ENCODE measurements around the gene DCTPP1.
"Not testable (repeated sequence)": the region's sequence is repeated elsewhere in the genome, so short reads cannot be mapped to it uniquely, and the experiment has no call there.

The DCTPP1 gene

DNA sequence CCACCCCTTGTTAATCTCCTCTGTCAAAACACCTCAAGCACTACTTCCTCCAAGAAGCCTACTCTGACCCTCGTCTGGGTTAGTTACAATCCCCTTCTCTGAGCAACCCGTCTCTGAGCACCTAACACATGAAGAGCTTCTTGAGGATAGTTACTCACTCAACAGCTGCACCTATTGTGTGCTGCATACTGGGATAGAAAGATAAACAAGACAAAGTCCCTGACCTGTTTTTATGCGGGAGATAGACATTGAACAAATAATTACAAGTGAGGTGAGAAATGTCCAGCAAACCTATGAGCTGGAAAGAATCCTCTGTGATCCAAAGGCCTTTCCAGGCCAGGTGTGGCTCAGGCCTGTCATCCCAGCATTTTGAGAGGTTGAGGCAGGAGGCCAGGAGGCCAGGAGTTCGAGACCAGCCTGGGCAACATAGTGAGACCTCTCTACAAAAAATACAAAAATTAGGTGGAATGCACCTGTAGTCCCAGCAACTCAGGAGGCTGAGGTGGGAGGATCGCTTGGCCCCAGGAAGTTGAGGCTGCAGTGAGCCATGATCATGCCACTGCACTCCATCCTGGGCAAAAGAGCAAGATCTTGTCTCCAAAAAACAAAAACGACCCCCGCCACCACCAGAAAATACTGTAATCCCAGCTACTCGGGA, 27.9 kb downstream of the DCTPP1 start:
- Histone ChIP-seq H3K27ac (peak overlapping the region; percentile 16; the same call in 1 of the 2 replicates), H3K27me3 (ENCODE audit: insufficient read depth, low read depth, severe bottlenecking) (no peaks in the 10 kb centered on the region), H3K4me3 (ENCODE audit: low read depth, low read length) (no peak overlapping the region), H3K36me3 (peaks cover 27% of the 10 kb centered on the region), H3K9me3 (ENCODE audit: severe bottlenecking) (no peaks in the 10 kb centered on the region)
- no peak for DNase-seq
- TF ChIP-seq, protein P1, sequence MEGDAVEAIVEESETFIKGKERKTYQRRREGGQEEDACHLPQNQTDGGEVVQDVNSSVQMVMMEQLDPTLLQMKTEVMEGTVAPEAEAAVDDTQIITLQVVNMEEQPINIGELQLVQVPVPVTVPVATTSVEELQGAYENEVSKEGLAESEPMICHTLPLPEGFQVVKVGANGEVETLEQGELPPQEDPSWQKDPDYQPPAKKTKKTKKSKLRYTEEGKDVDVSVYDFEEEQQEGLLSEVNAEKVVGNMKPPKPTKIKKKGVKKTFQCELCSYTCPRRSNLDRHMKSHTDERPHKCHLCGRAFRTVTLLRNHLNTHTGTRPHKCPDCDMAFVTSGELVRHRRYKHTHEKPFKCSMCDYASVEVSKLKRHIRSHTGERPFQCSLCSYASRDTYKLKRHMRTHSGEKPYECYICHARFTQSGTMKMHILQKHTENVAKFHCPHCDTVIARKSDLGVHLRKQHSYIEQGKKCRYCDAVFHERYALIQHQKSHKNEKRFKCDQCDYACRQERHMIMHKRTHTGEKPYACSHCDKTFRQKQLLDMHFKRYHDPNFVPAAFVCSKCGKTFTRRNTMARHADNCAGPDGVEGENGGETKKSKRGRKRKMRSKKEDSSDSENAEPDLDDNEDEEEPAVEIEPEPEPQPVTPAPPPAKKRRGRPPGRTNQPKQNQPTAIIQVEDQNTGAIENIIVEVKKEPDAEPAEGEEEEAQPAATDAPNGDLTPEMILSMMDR (IDR thresholded peaks at IDR 0.05; ENCODE audit: low read depth, low read length) = no peak

DNA sequence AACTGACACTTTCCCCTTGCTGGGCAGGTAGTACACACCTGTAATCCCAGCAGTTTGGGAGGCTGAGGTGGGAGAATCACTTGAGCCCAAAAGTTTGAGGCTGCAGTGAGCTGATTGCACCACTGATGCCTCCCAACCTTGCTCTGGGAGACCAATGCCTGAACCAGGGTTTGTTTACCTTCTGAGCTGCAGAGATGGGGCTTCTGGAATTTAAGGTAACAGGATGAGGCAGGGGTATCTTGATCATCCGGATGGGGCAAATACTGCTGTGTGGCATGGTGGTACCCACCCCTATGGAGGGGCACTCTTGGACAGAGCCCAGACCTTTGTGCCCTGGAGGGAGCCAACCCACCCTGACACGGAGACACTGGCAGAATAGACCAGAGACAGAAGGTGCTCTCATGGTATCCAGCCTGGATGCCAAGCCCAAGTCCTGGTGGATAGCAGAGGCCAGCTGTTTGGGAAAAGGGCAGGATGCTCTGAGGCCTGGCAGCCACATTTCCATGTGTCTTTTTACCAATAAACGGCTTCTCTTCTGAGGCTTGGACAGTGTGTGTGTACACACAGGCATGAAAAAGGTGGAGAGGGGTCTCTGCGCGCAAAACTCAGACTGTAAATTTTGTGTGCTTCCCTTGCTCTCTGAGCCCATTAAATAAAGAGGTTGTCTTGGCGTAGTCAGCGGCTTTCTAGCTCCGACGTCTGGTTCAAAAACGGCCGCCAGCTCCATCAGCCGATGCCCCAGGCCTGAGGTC, 30.2 kb downstream of the DCTPP1 start:
- Histone ChIP-seq H3K4me3 (ENCODE audit: low read depth, low read length) (peak overlapping the region; percentile 45), H3K27ac (peak overlapping the region; percentile 89), H3K36me3 (peaks cover 29% of the 10 kb centered on the region), H3K27me3 (ENCODE audit: insufficient read depth, low read depth, severe bottlenecking) (no peaks in the 10 kb centered on the region), H3K9me3 (ENCODE audit: severe bottlenecking) (no peaks in the 10 kb centered on the region)
- TF ChIP-seq, protein P1 (IDR thresholded peaks at IDR 0.05; ENCODE audit: low read depth, low read length) = no peak
- DNase-seq = no peak

DNA sequence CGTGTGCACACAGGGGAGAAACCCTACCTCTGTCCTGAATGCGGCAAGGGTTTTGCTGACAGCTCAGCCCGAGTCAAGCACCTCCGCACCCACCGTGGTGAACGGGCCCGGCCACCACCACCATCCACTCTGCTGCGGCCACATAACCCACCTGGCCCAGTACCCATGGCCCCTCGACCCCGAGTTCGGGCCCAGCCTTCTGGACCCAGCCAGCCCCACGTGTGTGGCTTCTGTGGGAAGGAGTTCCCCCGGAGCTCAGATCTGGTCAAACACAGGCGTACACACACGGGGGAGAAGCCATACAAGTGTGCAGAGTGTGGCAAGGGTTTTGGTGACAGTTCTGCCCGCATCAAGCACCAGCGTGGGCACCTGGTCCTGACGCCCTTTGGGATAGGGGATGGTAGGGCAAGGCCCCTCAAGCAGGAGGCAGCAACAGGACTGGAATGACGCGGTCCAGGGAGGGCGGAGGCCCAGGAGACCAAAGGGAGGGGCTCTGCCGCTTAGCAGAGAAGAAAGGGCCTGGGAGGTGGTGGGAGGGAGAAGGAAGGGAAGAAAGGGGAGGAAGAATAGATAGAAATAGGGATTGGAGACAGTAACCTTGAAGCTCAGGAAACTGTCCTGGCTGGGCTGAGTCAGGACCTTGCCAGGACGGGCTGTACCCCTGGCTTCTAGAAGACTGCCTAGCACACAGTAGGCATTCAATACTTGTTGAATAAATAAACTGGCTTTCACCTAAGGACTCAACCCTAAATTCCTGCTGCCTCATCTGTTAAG, 31.0 kb downstream of the DCTPP1 start:
- TF ChIP-seq, protein P1 (IDR thresholded peaks at IDR 0.05; ENCODE audit: low read depth, low read length) = no peak
- Histone ChIP-seq H3K27ac (no peak overlapping the region), H3K4me3 (ENCODE audit: low read depth, low read length) (no peak overlapping the region), H3K9me3 (ENCODE audit: severe bottlenecking) (no peaks in the 10 kb centered on the region), H3K36me3 (peaks cover 29% of the 10 kb centered on the region), H3K27me3 (ENCODE audit: insufficient read depth, low read depth, severe bottlenecking) (no peaks in the 10 kb centered on the region)
- DNase-seq = no peak

DNA sequence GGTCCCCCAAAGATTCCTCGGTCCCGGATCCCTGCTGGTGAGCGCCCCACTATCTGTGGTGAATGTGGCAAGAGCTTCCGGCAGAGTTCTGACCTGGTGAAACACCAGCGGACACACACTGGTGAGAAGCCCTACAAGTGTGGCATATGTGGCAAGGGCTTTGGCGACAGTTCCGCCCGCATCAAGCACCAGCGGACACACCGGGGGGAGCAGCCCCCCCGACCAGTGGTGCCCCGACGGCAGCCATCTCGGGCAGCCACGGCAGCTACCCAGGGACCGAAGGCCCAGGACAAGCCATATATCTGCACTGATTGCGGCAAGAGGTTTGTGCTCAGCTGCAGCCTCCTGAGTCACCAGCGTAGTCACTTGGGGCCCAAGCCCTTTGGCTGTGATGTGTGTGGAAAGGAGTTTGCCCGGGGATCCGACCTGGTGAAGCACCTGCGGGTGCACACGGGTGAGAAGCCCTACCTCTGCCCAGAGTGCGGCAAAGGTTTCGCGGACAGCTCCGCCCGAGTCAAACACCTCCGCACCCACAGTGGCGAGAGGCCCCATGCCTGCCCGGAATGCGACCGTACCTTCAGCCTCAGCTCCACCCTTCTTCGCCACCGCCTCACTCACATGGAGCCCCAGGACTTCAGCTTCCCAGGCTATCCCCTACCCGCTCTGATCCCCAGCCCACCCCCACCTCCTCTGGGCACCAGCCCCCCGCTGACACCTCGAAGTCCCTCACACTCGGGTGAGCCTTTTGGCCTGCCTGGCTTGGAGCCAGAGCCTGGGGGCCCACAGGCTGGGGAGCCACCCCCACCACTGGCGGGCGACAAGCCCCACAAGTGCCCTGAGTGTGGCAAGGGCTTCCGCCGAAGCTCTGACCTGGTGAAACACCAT, 31.8 kb downstream of the DCTPP1 start:
- DNase-seq = no peak
- TF ChIP-seq, protein P1 (IDR thresholded peaks at IDR 0.05; ENCODE audit: low read depth, low read length) = no peak
- no peaks in the 10 kb centered on the region for H3K27me3 ChIP-seq (ENCODE audit: insufficient read depth, low read depth, severe bottlenecking)

DNA sequence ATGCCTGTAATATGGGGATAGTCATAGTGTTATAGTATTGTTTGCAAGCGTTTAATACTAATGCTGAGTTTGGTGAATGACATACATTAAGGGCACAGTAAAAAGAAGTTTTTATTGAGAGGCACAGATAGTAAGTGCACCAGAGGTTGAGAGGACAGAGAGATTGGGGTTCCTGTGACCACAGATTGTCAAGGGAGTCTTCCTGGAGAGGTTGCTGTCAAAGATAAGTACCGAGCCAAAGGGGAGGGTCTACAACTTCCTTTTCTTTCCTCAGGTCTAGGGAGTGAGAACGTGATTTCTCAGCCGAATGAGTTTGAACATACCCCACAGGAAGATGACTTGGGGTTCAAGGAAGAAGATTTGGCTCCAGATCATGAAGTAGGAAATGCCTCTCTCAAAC, 32.8 kb downstream of the DCTPP1 start:
- TF ChIP-seq, protein P1 (IDR thresholded peaks at IDR 0.05; ENCODE audit: low read depth, low read length) = no peak
- no peaks in the 10 kb centered on the region for H3K9me3 ChIP-seq (ENCODE audit: severe bottlenecking)
- peaks cover 29% of the 10 kb centered on the region for H3K36me3 ChIP-seq
- no peaks in the 10 kb centered on the region for H3K27me3 ChIP-seq (ENCODE audit: insufficient read depth, low read depth, severe bottlenecking)
- H3K4me3 ChIP-seq (ENCODE audit: low read depth, low read length) = no peak overlapping the region
- no peak for DNase-seq
- 0 out of 2 replicates have a peak overlapping the region, but pooled peaks have one; percentile 8 for H3K27ac ChIP-seq

More for the DNA sequence above, 31.8 kb downstream of the DCTPP1 start:
- Histone ChIP-seq H3K36me3 (peaks cover 29% of the 10 kb centered on the region), H3K27ac (no peak overlapping the region), H3K4me3 (ENCODE audit: low read depth, low read length) (no peak overlapping the region), H3K9me3 (ENCODE audit: severe bottlenecking) (no peaks in the 10 kb centered on the region)

DNA sequence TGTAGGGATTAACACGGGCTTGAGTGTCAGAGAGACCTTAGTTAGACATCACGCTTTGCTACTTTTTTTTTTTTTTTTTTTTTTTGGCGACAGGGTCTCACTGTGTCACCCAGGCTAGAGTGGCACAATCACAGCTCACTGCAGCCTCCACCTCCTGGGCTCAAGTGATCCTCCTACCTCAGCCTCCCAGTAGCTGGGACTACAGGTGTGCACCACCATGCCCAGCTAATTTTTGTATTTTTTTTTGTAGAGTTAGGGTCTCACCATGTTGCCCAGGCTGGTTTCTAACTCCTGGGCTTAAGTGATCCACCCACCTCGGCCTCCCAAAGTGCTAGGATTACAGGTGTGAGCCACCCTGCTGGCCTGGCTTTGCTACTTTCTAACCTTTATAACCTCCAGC, 33.2 kb downstream of the DCTPP1 start:
- not testable (repeated sequence) for H3K9me3 ChIP-seq (ENCODE audit: severe bottlenecking); DNase-seq; H3K27me3 ChIP-seq (ENCODE audit: insufficient read depth, low read depth, severe bottlenecking)
- 0 out of 2 replicates have a peak overlapping the region, but pooled peaks have one; percentile 8 for H3K27ac ChIP-seq
- peaks cover 29% of the 10 kb centered on the region for H3K36me3 ChIP-seq
- H3K4me3 ChIP-seq (ENCODE audit: low read depth, low read length) = peak overlapping the region; percentile 74
